WI38 (cell line): ENCODE measurements around the gene SYT6.

ENCODE experiments used
- H3K4me3 ChIP-seq: 2 replicates; pipeline ENCODE4 v1.5.1; 2011; ENCODE audit warnings: low read depth, mild to moderate bottlenecking, control low read depth, low read length
- CTCF ChIP-seq: IDR thresholded peaks from 2 replicates; pipeline ENCODE4 v1.5.1; 2012; ENCODE audit warnings: low read depth, mild to moderate bottlenecking, control low read depth, low read length

The SYT6 gene

GRCh38 chr1:114130846-114131525 is 22.7 kb downstream of the SYT6 start:
- no peak overlapping the region for H3K4me3 ChIP-seq
- TF ChIP-seq CTCF: no peak

DNA sequence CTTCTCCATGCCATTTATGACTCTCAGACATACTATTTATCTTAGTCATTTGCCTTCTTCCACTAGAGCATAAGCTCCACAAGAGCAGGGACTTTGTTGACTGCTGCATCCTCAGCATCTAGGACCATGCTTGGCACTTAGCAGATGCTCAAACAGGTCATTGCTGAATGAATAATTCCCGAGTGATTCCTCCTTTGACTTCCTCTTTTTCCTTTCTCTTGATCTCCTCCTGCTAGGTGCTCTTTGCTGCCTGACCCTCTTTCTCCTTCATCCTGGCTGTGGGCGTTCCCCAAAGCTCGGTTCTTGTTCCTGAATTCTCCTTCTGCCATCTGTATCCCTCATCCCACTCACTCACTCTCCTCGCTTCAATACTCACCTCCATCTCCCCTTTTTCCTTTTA is 23.5 kb downstream of the SYT6 start:
- no peak overlapping the region for H3K4me3 ChIP-seq
- TF ChIP-seq CTCF: no peak

GRCh38 chr1:114128293-114128692 is 25.4 kb downstream of the SYT6 start:
- TF ChIP-seq CTCF: no peak
- no peak overlapping the region for H3K4me3 ChIP-seq

DNA sequence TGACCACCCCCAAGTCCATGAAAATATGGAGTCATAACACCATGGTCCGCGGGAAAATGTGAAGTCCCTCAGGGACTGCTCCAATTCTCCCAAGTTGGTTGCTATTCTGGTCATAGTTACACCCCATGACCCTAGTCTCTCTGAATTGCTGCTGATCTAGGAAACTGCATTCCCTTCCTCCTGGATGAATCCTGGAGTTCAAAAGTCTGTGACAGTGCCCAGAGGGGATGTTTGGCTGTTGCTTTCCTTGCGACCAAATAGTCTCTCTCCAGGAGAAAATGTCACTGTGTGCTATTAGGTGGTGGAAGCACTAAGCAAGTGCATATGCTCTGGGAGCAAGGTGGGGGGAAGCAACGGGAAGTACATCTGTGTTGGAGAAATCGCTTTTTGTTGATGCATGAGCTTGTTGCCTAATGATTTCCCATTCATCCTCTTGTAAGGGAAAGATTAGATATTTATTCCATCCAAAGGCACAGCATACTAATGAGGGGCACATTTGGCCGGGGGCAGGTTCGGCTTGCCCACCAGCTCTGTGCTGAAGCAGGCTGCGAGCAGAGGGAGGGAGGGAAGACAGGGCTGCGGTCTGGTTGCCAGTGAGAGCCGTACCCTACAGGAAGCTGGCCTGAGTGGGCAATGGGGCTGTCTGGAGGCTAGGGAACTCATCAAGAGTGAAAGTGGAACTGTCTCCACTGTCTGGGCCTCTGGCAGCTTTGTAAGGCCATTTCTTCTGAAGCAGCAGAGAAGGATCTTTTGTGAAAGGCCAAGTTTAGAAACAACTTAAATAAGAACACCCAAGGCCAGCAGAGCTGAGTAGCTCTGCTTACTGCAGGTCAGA is 27.2 kb downstream of the SYT6 start:
- no peak overlapping the region for H3K4me3 ChIP-seq
- no peak for TF ChIP-seq CTCF

DNA sequence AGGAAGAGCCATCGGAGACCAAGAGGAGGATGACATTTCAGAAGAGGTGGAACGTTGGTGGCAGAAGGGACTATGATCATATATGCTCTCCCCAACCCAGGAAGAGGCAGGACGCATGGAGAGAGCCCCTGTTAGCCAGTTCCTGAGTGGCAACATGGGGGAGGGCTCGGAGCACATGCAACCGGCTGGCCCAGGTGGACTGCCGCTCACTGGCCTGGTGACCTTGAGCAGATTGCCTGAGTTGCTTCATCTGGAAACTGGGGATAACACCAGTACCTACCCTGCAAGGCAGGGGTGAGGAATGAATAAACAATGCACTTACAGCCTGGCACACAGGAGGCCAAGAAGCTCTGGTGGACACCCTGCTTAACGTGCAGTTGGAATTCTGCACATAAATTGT is 29.0 kb downstream of the SYT6 start:
- H3K4me3 ChIP-seq: no peak overlapping the region
- TF ChIP-seq CTCF: no peak

DNA sequence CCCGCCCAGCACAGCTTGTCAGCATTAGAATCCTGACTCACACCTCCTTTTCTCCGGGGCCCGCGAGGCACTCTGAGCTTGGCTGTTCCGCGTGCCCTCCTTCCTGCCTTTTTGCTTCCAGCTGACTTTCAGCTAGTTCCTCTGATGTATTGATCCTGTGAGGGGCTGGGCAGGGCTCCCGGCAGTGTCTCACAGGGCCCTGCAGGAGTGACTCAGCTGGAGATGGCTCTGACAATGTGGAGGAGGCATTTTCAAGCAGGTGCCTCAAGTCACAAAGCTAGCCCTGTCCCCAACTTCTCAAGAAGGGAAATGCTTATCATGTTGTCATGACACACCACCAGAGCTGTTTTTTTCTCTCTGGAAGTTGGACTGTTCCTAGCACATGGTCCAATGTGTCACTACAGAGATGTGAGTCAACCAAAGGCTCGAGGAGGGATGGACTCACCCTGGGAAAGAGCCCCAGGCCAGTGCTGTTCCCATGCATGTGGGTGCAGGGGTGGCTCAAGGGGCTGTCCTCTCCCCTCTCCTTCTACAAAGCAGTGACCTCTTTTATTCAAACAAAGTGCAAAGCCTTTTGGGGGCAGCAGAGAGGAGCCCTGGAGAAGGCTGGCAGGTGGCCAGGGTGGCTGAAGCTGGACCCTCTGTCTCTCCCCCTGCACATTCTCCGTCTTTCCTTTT is 30.6 kb downstream of the SYT6 start:
- no peak overlapping the region for H3K4me3 ChIP-seq
- no peak for TF ChIP-seq CTCF

DNA sequence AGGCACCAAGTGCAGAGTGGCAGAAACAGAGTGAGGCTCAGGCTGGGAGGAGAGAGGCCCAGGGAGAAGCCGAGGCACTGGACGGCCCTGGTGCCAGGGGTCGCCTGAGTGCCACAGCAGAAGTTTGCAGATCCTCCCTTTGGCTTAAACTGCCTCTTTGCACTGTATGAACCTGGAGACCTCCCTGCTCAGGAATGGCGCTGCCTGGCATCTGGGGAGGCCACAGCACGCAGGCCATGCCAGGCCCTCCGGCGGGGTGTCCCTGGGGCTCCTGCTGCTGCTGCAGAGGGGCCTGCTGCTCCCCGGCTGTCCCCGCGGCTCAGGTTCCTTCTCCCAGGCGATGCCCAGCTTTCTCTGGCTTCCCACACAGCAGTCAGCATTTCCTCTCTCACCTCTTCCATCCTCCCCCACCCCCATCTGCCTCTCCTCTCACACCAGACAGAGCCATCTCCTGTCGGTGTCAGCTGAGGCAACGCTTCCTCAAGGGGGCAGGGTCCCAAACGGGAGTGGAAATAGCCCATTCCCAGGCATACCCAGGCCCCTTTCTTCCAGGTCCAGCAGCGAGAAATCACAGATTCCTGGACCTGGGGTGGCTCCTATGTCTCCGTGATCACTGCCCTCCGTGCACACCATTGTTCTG is 35.2 kb downstream of the SYT6 start:
- H3K4me3 ChIP-seq: no peak overlapping the region
- TF ChIP-seq CTCF: no peak
